ENCODE results near the gene TMEM178B.
"Not testable (repeated sequence)": the region's sequence is repeated elsewhere in the genome, so short reads cannot be mapped to it uniquely, and the experiment has no call there.

Gene TMEM178B

DNA sequence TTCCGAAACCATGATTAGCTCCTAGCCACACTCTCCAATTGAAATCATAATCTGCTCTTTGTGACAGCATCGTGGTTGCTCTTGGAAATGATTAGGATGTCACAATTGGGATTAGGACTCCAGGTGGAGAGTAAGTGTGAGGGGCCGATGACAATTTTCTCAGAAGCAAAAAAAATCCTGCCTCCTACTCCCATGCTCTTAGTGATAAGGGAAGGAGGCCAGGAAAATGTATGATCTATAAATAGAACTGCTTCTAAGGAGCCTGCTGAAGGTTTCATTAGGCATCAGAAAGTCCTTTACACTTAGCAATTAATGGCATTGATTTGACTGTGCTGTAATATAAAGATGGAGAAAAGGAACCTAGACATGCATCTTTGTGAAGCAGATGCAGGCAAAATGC, 251.0 kb downstream of the TMEM178B start:
- no peak for FAIRE-seq

DNA sequence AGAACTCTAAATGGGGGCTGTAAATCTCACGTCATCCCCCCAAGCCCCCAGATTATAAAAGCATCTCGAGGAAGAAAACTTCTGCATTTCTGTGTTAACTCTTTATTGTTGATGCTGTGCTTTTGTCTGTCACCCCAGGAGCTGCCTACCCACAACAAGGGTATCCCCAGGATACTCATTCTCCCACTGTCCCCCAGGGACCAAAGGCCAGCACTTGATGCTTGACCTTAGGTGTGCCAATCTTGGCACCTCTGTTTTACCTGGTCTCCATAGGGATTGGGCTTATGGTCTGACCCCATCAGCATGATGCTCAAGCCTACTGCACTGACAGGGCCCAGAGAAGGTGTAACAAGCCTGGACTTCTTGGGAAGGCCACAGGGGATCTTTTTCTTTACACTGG, 251.4 kb downstream of the TMEM178B start:
- no peak for FAIRE-seq

DNA sequence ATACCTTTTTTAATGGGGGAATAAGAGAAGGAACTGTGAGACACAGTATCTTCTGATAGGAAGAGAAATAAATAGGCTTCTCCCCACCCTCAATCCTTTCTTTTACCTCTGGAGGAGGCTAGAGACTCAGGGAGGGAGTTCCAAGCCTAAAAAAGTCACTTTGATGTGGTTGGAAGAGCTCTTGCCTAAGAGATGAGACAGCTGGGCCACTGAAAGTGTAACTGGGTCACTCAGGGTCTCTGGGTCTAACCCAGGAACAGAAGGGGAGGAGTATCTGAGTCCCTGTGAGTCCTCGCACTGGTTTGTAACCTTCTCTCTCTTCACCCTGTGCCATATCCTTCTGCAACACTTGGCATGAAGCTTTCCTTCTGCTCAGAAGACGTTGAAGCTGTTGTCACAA, 254.4 kb downstream of the TMEM178B start:
- FAIRE-seq: no peak

DNA sequence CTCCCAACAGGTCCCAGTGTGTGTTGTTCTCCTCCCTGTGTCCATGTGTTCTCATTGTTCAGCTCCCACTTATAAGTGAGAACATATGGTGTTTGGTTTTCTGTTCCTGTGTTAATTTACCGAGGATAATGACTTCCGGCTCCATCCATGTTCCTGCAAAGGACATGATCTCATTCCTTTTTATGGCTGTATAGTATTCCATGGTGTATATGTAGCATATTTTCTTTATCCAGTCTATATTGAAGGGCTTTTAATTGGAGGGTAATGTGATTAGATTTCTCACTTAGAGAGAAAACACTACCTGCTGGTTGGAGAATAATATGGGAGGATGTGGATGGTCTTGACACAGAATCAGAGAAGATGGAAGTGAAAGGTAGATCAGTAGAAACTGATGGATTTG, 256.4 kb downstream of the TMEM178B start:
- FAIRE-seq: not testable (repeated sequence)

DNA sequence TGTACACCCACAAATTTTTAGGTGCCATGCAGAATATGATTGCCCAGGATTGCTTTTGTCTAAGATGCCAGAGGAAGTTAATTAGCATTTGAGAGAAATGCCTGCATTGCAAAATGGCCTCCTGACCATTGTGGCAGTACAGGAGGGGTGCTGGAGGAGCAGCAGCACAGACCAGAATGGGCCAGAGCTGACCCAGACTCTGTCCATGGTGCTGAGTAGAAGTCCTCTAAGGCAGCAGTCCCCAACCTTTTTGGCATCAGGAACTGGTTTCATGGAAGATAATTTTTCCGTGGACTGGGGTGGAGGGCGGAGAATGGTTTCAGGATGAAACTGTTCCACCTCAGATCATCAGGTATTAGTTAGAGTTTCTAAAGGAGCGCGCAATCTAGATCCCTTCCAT, 259.6 kb downstream of the TMEM178B start:
- FAIRE-seq: no peak

DNA sequence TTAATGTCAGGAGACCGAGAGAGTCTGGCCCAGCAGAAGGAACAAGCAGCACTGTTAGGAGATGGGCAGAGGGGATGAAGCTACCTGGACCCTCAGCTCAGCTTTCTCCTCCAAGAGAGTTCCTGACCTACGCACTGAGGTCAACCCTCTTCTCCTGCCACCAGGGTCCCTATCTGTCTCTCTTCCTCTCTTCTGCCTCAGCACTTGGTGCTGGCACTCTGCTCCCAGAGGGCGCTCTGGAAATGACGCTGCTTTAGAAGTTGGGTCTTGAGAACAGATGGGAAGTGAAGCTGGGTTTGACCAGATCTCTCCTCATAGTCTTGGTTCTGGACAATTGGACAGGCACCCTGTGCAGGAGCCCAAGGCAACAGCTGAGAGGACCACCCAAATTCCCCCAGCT, 261.3 kb downstream of the TMEM178B start:
- no peak for FAIRE-seq

DNA sequence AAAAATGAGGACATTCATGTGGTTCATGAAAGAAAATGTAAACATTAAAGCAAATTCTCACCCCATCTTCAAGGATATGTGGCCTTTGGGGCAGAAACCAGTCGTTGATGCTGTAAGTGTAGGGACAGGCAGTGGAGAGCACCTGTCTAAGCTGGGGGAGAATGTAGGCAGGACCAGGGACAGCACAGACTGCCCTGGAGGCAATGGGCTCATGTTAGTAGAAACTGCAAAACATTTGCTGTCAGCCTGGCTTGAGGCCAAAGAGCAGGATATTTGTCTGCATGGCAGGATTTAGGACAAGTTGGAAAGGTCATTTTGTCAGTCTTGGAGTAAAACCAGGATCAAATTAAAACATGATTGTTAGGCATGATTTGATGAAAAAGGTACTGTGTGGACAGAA, 265.7 kb downstream of the TMEM178B start:
- no peak for FAIRE-seq

DNA sequence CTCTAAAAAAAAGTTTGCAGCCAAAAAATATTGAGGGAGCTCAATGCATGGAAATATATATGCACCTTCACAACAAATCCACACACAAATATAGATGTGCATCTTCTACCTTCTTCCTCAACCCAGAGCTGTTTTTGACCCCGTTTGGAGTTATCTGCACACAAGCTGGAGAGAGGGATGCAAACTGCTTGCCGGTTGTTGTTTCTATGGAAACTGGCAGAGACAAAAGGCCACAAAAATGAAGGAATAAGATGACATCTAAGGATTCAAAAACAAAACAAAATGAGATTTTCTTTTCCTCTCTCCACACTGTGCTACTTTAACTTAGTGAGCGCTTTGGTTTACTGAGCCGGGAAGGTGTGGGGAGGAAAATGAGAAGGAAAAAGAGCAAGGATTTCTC, 267.1 kb downstream of the TMEM178B start:
- FAIRE-seq: no peak

DNA sequence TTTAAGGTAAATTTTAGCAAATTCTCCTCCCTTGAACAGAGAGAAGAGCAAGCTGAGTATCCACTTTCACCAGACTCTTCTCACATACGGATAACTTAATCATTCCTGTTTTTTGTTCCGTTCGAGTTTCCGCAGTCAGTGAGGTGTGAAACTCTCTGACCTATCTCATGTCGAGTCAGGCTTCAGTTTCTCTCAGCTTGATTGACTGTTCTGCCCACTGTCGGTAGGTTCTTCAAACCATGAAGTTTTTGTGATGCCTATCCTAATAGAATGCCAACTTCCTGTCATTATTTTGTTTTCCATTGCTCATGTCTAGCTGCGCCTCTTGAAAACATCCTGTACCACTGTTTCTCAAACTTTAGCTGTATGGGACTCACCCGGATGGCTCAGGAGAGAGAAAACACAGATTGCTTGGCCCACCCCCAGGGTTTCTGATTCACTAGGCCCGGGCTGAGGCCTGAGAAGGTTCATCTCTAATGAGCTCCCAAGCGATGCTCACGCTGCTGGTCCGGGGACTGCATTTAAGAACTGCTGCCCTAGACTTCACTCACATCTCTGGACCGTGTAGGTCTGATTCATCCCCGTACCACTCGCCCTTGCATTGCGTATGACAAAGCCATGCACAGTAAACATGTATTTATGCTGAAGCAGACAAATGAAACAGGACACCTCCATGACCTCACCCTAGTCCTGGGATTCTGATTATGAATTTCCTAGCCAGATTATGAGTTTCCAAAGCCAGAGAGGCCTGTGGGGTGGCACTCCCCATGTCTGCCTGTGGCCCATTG, 269.0 kb downstream of the TMEM178B start:
- no peak for FAIRE-seq

DNA sequence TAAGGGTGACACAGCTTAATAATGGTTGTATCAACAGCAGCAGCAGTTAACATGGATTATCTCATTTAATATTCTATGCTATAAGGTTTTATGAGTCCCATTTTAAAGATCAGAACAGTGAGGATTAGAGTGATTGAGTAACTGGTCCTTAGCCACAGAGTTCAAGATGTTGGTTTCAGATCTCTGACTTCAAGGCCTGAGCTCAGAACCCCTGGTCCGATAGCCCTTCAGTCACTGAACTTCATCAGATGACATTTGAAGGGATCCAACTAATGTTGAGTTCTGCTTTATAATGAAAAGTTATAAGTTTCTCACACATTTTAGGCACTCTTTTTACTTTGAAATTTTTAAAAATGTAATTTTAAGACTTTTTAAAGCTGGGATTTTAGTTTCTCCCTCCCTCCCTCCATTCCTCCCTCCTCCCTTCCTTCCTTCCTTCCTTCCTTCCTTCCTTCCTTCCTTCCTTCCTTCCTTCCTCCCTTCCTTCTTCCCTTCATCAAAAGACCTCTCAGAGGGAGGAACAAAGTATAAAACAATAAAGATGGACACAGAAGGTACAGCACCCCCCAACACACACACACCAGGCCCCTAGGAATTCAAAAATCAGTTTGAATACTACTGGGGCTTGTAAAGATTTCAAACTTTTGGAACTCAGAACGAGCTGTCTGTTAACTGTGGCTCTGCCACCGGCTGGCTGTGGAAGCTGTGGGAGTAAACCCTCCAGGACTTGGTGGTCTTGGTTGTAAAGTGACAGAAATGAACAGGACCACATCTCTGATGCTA, 270.5 kb downstream of the TMEM178B start:
- FAIRE-seq: no peak

DNA sequence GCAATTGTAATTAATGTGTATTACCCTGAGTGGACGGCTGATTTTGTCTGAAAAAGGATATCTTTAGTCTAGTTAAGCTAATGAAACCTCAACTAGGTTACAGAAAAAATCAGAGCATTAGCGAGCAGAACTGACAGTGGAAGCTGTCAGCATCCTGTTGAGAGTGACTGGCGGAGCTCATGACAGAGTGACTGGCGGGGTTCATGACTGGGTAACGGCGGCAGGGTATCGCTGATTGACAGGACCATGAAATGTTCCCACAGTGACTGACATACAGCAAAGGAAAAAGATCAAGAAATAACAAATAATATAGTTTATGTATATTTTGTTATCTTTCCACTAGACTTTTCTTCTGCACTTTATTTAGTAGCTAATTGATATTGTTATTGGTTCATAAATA, 274.9 kb downstream of the TMEM178B start:
- FAIRE-seq: no peak

DNA sequence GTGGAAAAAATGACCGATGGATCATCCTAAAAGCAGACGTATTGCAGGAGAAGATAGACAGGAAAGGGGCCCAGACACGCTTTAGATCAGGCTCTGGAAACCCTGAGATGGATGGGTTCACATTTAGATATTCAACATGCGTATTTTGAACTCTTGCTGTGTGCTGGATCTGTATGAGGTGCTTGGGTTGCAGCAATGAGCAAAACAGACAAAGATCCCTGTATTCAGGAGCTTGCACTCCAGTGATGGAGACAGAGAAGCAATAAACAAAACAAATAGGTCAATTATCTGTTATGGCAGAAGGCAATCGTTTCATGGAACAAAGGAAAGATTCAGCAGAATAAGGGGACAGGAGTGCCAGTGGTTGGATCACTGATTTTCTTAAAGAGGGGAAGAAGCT, 275.5 kb downstream of the TMEM178B start:
- FAIRE-seq: no peak

DNA sequence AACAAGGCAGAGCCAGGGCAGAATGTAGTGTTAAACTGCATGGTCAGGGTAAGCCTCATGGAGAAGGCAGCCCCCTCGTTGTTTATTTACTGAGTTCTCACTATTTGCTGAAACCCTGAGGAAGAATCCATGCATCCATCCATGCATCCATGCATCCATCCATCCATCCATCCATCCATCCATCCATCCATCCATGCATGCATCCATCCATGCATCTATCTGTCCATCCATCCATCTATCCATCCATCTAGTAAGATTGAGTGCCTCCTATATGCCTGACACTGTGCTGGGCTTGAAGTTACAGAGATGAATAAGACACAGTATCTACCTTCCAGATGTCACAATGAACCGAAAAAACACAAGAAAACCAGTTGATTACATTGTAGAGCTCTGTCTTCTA, 275.9 kb downstream of the TMEM178B start:
- FAIRE-seq: no peak

DNA sequence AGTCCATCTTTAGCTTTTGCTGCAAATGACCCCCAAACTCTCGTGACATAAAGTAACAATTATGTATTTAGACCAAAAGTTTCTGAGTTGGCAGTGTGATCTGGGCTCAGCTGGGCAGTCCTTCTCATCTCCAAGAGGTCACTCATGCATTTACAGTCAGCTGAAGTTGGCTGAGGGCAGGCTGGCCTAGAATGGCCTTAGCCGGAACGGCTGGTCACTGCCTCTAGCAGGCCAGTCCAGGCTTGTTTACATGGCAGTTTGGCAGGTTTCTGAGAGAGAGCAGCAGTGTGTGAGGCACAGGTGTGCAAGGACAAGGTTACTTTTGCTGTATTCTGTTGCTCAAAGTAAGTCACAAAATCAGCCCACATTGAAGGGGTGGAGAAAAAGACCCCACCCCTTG, 277.3 kb downstream of the TMEM178B start:
- no peak for FAIRE-seq

DNA sequence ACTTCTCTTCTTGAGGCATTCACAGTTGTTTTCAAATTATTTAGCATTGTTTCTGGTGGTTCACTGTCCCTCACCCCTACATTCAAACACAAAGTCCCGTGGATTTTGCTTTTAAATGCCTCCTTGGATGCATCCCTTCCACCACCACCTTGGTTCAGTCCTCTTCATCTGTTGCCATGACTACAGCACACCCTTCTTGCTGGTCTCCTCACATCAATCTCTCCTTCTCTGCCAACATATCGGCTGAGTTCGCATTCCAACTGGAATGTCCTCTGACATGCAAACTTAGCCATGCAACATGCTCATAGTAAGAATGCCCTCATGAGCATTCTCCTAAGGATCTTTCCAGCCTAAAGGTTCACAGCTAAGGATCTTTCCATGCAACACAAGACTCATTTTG, 279.1 kb downstream of the TMEM178B start:
- FAIRE-seq: no peak

DNA sequence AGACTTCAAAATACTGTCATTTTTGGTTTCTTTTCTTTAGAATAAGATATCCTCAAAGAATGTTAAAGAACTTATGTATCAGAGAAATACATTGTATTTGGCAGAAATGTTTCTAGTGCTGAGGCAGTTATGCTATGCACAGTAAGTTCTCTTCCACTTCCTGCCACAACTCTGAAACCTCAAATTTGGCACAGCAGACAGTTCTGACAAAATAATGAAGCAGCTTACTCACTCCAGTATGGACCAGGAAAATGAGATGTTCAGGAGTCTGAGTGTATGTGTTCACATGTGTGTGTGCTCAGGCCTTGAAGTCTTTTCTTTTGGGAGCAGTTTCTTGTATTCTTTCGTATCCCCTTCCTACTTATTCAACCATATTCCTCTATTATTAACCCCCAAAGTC, 280.4 kb downstream of the TMEM178B start:
- FAIRE-seq: no peak

DNA sequence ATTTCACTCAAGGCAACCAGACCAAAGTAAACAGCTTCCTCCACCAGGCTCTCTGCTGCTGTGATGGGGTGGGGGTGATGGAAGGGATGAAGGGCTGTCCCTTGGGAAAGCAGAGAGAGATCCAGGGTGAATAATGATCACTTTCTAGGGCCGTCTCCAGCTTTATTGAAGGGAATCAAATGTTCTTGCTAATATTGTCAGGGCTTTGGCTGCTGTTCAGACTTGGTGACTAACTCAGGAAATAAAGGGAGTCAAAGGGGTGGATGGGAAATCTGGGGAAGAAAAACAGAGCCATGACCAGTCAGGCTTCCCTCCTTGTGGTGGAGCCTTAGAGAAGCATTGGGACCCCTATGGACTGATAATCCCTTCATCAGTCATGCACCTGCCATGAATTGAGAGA, 281.2 kb downstream of the TMEM178B start:
- no peak for FAIRE-seq

DNA sequence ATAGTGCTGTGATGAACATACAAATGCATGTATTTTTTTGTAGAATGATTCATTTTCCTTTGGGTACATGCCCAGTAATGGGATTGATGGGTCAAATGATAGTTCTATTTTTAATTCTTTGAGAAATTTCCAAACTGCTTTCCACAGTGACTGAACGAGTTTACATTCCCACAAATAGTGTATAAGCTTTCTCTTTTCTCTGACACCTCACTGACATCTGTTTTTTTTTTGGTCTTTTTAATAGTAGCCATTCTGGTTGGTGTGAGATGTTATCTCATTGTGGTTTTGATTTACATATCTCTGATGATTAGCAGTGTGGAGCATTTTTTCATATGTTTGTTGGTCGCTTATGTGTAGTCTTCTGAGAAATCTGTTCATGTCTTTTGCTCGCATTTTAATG, 282.3 kb downstream of the TMEM178B start:
- FAIRE-seq: no peak

DNA sequence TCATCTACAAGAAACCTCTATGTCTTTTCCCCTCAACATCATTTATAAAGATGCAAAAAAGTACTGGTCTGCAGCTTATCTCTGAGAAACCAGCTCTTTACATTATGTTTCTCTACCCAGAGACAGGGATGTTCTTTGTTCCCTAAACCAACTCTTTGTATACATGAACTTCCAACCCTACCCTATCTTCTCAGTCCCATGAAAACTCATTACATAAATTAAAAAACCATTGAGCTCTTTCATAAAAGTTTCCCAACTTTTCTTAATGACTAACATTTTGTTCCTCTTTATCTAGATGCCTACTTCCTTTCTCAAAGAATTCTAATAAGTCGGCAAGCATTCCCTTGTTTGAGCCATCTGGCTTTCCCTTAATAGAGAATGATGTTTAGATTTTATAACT, 284.5 kb downstream of the TMEM178B start:
- FAIRE-seq: no peak

DNA sequence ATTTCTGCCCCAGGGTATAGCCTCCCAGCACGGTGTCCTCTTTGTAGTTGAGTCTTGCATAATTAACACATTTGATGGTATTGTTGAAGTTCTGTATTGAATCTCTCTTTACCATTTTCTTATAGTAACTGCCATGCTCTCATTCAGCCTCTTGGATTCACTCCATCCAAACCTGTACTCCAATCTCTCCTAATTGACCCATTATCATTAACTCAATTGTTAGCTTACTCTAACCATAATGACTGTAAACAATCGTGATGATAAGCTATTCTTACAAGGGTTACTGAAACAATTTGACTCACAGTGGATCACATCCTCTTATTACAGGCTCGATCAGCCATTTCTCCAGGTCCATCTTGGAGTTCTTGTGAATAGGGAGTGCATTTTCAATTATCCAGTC, 285.4 kb downstream of the TMEM178B start:
- no peak for FAIRE-seq

DNA sequence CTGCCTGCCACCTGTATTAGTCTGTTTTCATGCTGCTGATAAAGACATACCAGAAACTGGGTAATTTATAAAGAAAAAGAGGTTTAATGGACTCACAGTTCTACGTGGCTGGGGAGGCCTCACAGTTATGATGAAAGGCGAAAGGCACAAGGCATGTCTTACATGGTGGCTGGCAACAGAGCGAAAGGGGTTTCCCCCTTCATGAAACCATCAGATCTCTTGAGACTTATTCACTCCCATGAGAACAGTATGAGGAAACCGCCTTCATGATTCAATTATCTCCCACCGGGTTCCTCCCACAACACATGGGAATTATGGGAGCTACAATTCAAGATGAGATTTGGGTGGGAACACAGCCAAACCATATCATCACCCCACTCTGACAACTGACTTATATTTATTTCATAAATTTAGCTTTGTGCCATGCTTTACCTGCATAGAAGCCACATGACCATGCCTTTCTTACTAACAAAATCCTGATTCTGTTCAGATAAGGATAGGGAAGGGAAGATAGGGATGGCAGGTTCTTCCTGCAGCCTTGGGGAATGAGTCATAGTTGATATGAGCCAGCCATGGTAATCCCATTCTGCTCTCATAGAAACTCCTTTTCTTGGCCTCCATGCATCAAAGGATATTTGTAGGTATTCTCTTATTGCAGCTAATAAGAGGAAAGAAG, 286.0 kb downstream of the TMEM178B start:
- FAIRE-seq: no peak

DNA sequence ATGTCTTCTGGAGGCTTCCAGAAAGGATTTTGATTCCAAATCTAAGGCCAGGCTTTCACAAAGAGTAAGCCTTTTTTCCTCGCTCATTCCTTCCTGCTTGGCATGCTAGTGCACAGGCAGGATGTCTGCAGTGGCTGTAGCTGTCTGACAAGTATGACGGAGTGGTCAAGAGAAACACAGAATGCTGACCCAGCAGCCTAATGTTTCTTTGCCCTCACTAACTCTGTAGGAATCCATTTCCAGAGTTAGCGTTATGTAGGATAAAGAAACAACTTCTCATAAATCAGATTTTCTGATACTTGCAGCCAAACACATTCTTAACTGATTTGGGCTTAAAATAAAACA, 286.5 kb downstream of the TMEM178B start:
- no peak for FAIRE-seq

DNA sequence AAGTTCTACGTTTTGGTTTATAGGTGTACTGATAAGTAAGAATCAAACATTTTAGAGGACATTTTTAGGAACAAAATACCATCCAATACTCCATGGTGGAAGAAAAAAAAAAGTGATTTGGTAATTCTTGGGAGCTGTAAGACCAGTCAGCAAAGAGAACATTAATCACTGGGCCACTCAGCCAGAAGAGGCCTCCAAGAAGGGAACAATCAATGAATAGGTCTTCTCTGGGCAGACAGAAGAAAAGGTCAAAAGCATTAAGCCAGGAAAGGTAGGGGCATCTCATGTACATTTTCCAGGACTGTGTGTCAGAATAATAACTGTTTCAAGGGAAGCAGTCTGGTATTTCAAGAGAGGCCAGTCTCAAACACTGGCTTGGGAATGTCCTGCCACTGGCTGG, 286.9 kb downstream of the TMEM178B start:
- no peak for FAIRE-seq

DNA sequence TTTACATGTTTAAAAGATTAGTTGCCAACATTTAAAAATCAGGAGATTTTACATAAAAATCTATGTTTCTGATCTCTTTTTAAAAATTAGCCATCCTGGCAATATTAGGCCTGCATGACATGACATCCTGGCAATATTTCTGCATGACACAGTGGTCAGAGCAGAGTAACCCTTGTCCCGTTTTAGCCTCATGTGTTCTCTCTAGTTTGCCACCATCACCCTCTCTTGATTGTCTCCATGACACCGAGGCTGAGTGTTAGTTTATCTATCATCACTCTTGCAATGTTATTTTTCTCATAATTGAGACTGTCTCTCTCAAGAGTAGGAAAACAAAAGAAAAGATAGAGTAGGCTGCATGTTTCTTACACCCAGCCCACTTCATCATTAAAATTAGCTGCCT, 287.6 kb downstream of the TMEM178B start:
- FAIRE-seq: no peak
